Measurements from ENCODE around the gene GNB3.
A peak's percentile ranks its signal among the peaks of the same experiment; 100 is the strongest.

Gene GNB3

DNA sequence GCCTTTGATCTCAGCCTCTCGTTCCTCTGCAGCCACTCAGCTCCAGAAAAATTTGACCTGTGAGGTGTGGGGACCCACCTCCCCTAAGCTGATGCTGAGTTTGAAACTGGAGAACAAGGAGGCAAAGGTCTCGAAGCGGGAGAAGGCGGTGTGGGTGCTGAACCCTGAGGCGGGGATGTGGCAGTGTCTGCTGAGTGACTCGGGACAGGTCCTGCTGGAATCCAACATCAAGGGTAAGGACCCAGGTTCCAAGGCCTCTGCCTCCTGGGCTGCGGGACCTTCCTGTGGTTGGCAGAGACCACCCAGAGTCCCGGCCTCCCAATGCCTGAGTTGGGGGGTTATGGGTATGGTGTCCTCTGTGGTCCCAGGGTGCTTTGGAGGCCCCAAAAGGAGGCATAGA lies 23.6 kb upstream of the GNB3 start:
- TF ChIP-seq, protein P1, sequence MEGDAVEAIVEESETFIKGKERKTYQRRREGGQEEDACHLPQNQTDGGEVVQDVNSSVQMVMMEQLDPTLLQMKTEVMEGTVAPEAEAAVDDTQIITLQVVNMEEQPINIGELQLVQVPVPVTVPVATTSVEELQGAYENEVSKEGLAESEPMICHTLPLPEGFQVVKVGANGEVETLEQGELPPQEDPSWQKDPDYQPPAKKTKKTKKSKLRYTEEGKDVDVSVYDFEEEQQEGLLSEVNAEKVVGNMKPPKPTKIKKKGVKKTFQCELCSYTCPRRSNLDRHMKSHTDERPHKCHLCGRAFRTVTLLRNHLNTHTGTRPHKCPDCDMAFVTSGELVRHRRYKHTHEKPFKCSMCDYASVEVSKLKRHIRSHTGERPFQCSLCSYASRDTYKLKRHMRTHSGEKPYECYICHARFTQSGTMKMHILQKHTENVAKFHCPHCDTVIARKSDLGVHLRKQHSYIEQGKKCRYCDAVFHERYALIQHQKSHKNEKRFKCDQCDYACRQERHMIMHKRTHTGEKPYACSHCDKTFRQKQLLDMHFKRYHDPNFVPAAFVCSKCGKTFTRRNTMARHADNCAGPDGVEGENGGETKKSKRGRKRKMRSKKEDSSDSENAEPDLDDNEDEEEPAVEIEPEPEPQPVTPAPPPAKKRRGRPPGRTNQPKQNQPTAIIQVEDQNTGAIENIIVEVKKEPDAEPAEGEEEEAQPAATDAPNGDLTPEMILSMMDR (IDR thresholded peaks at IDR 0.05) = no peak
- no peaks in the 10 kb centered on the region for H3K9me3 Mint-ChIP-seq

DNA sequence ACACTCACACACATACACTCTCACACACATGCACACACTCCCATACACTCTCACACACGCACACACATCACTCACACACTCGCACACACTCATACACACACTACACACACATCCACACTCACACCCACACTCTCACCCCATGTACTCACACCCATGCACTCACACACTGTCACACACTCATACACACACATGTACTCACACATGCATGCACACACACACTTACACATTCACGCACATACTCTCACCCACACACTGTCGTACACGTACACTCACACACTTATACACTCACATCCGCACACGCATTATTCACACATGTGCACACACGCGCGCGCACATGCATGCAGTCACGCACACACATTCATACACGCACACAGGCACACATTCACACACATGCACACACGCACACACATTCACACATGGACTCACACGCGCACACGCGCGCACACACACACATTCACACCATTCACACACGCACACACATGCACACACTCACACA lies 23.0 kb upstream of the GNB3 start:
- DNase-seq = no peak
- Mint-ChIP-seq H3K27me3 (ENCODE audit: low read depth, poor library complexity) (peaks cover 7% of the 10 kb centered on the region), H3K4me1 (peaks cover 70% of the 10 kb centered on the region), H3K27ac (peak overlapping the region; percentile 64), H3K4me3 (peak overlapping the region; percentile 22), H3K9me3 (no peaks in the 10 kb centered on the region), H3K36me3 (ENCODE audit: low read depth) (no peaks in the 10 kb centered on the region)
- TF ChIP-seq, protein P1 (IDR thresholded peaks at IDR 0.05) = no peak

More for the DNA sequence above, 23.6 kb upstream of the GNB3 start:
- Mint-ChIP-seq H3K27ac (peak overlapping the region; percentile 62), H3K36me3 (ENCODE audit: low read depth) (no peaks in the 10 kb centered on the region), H3K27me3 (ENCODE audit: low read depth, poor library complexity) (peaks cover 6% of the 10 kb centered on the region), H3K4me3 (no peak overlapping the region), H3K4me1 (peaks cover 64% of the 10 kb centered on the region)
- DNase-seq = no peak

DNA sequence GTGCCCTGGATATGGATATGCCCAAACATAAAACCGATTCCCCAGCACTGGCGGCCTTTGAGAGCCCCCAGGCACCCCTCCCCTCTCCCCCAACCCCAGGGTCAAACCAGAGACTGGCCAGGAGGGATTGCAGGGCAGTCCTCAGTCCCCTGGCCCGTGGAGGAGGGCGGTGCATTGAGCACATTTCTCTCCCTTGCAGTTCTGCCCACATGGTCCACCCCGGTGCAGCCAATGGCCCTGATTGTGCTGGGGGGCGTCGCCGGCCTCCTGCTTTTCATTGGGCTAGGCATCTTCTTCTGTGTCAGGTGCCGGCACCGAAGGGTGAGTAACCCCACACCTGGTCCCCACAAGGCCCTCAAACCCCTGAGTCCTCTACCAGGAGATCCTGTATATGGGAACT lies 22.5 kb upstream of the GNB3 start:
- H3K36me3 Mint-ChIP-seq (ENCODE audit: low read depth) = no peaks in the 10 kb centered on the region
- no peaks in the 10 kb centered on the region for H3K9me3 Mint-ChIP-seq
- H3K4me3 Mint-ChIP-seq = peak overlapping the region; percentile 22
- peaks cover 10% of the 10 kb centered on the region for H3K27me3 Mint-ChIP-seq (ENCODE audit: low read depth, poor library complexity)
- peak overlapping the region; percentile 80 for H3K27ac Mint-ChIP-seq
- TF ChIP-seq, protein P1 (IDR thresholded peaks at IDR 0.05) = no peak
- DNase-seq = peak; percentile 39
- H3K4me1 Mint-ChIP-seq = peaks cover 75% of the 10 kb centered on the region

DNA sequence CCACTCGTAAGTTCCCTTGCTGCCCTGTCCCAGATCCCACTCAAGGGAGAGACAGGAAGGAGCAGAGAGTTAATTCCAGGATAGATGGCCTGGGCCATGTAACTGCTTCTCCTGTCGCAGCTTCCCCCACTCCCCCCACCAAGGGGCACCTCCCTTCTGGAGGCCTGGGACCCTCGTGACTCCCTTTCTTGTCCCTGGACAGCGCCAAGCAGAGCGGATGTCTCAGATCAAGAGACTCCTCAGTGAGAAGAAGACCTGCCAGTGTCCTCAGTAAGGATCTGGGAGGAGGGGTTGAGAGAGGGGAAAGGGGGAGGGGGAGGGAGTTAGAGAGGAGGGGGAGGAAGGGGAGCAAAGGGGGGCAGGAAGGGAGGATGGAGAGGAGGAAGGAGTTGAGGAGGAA lies 22.1 kb upstream of the GNB3 start:
- Mint-ChIP-seq H3K9me3 (no peaks in the 10 kb centered on the region), H3K27me3 (ENCODE audit: low read depth, poor library complexity) (peaks cover 10% of the 10 kb centered on the region), H3K36me3 (ENCODE audit: low read depth) (no peaks in the 10 kb centered on the region), H3K4me1 (peaks cover 79% of the 10 kb centered on the region), H3K4me3 (peak overlapping the region; percentile 22), H3K27ac (peak overlapping the region; percentile 80)
- TF ChIP-seq, protein P1 (IDR thresholded peaks at IDR 0.05) = no peak
- no peak for DNase-seq

DNA sequence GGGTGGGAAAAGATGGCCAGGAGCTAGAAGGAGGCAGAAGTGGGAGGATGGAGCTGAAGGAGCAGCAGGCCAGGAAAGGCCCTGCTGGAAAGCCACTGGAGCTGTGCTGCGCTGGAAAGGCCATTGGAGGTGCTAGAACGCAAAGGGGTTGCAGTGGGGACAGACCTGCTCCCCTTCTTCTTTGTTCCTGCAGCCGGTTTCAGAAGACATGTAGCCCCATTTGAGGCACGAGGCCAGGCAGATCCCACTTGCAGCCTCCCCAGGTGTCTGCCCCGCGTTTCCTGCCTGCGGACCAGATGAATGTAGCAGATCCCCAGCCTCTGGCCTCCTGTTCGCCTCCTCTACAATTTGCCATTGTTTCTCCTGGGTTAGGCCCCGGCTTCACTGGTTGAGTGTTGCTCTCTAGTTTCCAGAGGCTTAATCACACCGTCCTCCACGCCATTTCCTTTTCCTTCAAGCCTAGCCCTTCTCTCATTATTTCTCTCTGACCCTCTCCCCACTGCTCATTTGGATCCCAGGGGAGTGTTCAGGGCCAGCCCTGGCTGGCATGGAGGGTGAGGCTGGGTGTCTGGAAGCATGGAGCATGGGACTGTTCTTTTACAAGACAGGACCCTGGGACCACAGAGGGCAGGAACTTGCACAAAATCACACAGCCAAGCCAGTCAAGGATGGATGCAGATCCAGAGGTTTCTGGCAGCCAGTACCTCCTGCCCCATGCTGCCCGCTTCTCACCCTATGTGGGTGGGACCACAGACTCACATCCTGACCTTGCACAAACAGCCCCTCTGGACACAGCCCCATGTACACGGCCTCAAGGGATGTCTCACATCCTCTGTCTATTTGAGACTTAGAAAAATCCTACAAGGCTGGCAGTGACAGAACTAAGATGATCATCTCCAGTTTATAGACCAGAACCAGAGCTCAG lies 21.4 kb upstream of the GNB3 start:
- peaks cover 10% of the 10 kb centered on the region for H3K27me3 Mint-ChIP-seq (ENCODE audit: low read depth, poor library complexity)
- no peaks in the 10 kb centered on the region for H3K36me3 Mint-ChIP-seq (ENCODE audit: low read depth)
- DNase-seq = no peak
- TF ChIP-seq, protein P1 (IDR thresholded peaks at IDR 0.05) = no peak
- peak overlapping the region; percentile 93 for H3K27ac Mint-ChIP-seq
- peak overlapping the region; percentile 90 for H3K4me3 Mint-ChIP-seq
- H3K9me3 Mint-ChIP-seq = no peaks in the 10 kb centered on the region
- H3K4me1 Mint-ChIP-seq = peaks cover 87% of the 10 kb centered on the region
